ENCODE results near the gene OR2J2.
"Not testable (repeated sequence)": the region's sequence is repeated elsewhere in the genome, so short reads cannot be mapped to it uniquely, and the experiment has no call there.

Gene OR2J2

GRCh38 chr6:29170607-29171006 is at the start of gene OR2J2:
OR2J2 (plus strand) TSS chr6:29170907; CDS start chr6:29173636, 2,729 bp downstream.
- DNase-seq (ENCODE audit: low read depth in 2 of 2) = not testable (repeated sequence)

DNA sequence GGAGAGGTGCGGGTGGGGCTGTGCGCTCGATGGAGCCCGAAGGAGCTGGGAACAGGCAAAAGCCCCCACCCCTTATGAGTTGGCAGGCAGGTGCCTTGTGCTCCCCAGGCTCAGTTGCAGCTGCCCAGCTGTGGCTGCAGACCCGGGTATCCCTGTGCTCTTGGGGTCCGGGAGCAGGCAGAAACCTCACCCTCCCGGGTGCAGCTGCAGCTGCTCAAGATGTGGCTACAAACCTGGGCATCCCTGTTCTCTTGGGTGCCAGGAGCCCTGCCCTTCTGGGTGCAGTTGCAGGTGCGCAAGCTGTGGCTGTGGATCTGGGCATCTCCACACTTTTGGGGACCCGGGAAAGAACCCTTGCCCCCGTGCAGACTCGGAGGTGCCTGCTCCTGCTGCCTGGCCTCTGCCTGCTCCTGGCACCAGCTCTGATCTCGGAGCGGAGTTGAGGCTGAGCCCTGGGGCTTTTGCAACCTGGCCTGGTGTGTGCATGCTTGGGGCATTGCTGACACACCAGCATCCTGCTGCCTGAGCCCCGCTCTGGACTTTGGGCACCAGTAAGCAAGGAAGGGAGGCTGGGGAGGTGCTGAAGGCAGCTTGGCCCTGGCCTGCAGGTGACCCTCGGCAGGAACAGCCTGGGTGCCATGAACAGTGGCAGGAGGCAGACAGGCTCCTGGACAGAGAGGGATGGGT is 41.2 kb upstream of the OR2J2 start:
- DNase-seq (ENCODE audit: low read depth in 2 of 2) = no peak

GRCh38 chr6:29130644-29131043 is 40.1 kb upstream of the OR2J2 start:
- no peak for DNase-seq (ENCODE audit: low read depth in 2 of 2)

GRCh38 chr6:29131691-29132090 is 39.0 kb upstream of the OR2J2 start:
- DNase-seq (ENCODE audit: low read depth in 2 of 2) = no peak

GRCh38 chr6:29137724-29138123 is 33.0 kb upstream of the OR2J2 start:
- no peak for DNase-seq (ENCODE audit: low read depth in 2 of 2)

- DNase-seq (ENCODE audit: low read depth in 2 of 2) = no peak
These were observed 29.1 kb upstream of the OR2J2 start for GRCh38 chr6:29141606-29142005.

DNA sequence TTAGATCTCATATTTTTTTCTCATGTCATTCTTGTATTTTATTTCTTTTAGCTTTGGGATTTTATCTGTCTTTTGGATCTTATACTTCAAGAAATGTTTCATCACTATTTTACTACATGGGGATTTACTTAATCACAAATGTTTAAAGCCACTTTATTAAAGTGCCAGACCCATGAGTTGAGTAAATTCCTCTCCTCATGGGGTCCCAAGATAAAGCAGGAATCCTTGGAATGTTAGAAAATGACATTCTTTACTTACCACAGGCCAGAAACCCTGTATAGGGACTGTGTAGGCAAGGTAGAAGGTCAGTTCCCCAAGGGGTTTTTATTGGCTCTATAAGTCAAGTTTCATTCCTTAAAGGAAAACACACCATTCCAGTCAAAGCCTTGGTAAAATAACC is 28.4 kb upstream of the OR2J2 start:
- no peak for DNase-seq (ENCODE audit: low read depth in 2 of 2)

- DNase-seq (ENCODE audit: low read depth in 2 of 2) = no peak
These were observed 24.5 kb upstream of the OR2J2 start for GRCh38 chr6:29146179-29146578.

GRCh38 chr6:29147074-29147473 is 23.6 kb upstream of the OR2J2 start:
- no peak for DNase-seq (ENCODE audit: low read depth in 2 of 2)

- DNase-seq (ENCODE audit: low read depth in 2 of 2) = not testable (repeated sequence)
These were observed 21.3 kb upstream of the OR2J2 start for GRCh38 chr6:29149444-29149843.

- DNase-seq (ENCODE audit: low read depth in 2 of 2) = no peak
These were observed 17.6 kb upstream of the OR2J2 start for GRCh38 chr6:29153083-29153482.

DNA sequence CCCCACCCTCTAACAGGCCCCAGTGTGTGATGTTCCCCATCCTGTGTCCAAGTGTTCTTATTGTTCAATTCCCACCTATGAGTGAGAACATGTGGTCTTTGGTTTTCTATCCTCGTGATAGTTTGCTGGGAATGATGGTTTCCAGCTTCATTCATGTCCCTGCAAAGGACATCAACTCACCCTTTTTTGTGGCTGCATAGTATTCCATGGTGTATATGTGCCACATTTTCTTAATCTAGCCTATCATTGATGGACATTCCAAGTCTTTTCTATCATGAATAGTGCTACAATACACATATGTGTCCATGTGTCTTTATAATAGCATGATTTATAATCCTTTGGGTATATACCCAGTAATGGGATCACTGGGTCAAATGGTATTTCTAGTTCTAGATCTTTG is 15.5 kb upstream of the OR2J2 start:
- DNase-seq (ENCODE audit: low read depth in 2 of 2) = not testable (repeated sequence)

- not testable (repeated sequence) for DNase-seq (ENCODE audit: low read depth in 2 of 2)
These were observed 10.8 kb upstream of the OR2J2 start for GRCh38 chr6:29159922-29160321.

- not testable (repeated sequence) for DNase-seq (ENCODE audit: low read depth in 2 of 2)
These were observed 5.1 kb upstream of the OR2J2 start for GRCh38 chr6:29165571-29165970.

DNA sequence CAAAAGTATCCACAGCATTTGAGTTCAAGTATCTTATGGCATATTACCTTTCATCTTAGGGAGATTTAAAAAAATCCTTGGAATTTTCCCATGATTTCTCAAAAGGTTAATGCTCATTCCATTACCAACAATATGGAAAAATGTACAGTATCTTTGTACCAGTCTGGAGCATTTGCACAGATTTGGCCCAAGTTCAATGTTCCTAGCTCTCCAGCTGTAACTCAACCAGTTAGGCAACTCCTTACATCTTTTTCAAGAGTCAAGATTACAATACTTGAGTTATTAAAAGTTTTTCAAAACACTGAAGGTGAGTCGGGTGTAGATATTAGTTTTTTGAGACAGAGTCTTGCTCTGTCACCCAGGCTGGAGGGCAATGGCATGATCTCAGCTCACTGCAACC is 1.0 kb downstream of the OR2J2 start:
- DNase-seq (ENCODE audit: low read depth in 2 of 2) = no peak

- no peak for DNase-seq (ENCODE audit: low read depth in 2 of 2)
These were observed 12.9 kb downstream of the OR2J2 start for GRCh38 chr6:29183594-29183993.

GRCh38 chr6:29188659-29189058 is 18.0 kb downstream of the OR2J2 start:
- not testable (repeated sequence) for DNase-seq (ENCODE audit: low read depth in 2 of 2)

DNA sequence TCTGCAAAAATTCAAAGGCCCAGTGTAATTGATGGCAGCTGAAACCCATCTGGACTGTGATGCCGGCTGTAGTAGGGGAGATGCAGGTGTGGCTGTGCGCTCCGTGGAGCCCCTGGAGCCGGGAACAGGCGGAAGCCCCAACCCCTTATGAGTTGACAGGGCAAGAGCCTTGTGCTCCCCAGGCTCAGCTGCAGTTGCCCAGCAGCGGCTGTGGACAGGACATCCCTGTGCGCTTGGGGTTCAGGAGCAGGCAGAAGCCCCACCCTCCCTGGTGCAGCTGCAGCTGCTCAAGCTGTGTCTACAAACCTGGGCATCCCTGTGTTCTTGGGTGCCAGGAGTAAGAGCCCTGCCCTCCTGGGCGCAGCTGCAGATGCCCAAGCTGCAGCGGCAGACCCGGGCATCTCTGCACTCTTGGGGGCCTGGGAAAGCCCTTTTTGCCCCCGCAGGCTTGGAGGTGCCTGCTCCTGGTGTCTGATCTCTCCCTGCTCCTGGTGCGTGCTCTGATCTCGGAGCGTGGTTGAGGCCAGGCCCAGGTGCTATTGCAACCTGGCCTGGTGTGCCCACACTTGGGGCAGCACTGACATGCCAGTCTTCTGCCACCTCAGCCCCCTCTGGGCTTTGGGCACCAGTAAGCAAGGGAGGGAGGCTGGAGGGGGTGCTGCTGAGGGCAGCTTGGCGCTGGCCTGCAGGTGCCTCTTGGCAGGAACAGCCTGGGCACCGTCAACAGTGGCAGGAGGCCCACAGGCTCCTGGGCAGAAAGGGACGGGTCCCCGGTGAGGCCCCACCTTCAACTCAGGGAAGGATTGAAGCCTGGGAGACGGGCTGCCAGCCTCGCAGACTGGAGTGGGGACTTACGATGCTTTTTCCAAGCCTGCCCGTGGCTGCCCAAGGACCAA is 30.3 kb downstream of the OR2J2 start:
- no peak for DNase-seq (ENCODE audit: low read depth in 2 of 2)

DNA sequence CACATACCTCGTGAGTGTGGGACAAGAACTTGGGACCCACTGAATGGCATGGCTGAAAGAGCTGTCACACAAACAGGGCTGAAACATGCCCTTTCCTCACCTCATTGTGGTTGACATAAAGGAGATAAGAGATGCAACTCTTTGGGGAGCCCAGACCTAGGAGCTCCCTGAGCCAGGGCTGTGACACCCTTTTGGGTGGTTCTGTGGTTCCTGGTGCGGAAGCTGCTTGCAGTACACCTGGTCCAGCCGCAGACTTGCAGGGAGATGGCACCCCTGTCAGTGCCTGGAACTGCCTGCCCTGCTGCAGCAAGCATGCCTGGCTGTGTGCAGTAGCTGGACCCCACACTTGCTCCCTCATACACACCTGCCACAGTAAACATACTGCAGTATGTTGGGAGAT is 31.3 kb downstream of the OR2J2 start:
- no peak for DNase-seq (ENCODE audit: low read depth in 2 of 2)

DNA sequence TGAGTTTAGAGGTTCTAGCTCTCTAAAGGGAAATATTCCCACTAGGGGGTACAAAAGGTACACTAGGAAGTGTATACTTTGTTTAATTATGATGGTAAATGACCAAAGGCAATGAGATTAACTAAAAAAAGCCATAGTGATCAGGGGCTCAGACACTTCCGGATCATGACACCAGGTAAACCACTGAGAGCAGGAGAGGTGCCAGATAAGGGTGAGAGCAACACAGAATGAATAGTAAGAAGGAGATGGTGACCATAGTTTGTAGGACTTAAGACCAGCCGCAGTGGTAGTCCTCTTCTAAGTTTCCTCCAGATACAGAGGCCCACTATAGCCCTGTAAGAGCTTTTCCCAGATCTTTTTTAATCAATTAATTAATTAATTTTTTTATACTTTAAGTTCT is 40.8 kb downstream of the OR2J2 start:
- no peak for DNase-seq (ENCODE audit: low read depth in 2 of 2)

DNA sequence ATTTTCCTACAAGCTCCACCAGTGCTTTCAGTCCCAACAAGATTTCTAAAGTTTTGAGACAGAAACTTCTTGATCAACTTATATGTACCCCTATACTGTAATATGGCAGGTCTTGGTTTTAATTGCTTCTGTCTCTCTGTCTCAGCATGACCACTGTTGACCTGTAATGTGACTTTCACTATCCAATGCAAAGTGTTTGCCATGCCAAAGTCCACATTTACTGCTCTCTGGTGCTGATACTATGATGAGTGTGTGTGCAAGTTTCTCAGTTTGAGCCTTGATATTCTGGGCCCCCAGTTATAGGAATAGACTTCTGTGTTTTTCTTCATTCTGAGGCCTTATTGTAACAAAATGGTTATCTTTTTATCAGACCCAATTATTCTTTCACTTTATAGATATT is 45.8 kb downstream of the OR2J2 start:
- DNase-seq (ENCODE audit: low read depth in 2 of 2) = no peak

GRCh38 chr6:29217242-29217641 is 46.5 kb downstream of the OR2J2 start:
- not testable (repeated sequence) for DNase-seq (ENCODE audit: low read depth in 2 of 2)

- DNase-seq (ENCODE audit: low read depth in 2 of 2) = not testable (repeated sequence)
These were observed 47.3 kb downstream of the OR2J2 start for GRCh38 chr6:29218056-29218455.

Data from stimulated activated CD4-positive, alpha-beta T cell treated with anti-CD3 and anti-CD28 coated beads, Interleukin-1b, Interleukin-23, amount 100 ng/mL, for 1 hour (primary cell).